Activated CD8-positive, alpha-beta T cell treated with anti-CD3 and anti-CD28 coated beads for 36 hours (primary cell): ENCODE results near the gene PHF5A. TPM values are rescaled to one million over a fixed set of nuclear protein-coding genes. Genes with fewer than 3 reads are reported as not detected.

Experiments
- ATAC-seq: fragments of 200-7000 bp; cut with Tn5 transposase; one replicate; pipeline ENCODE4 v1.10.0; 2021; ENCODE audit warnings: mild to moderate bottlenecking, moderate library complexity
- CTCF ChIA-PET: fragments of 350-600 bp; sonication (Branson Sonifier 250); formaldehyde crosslinking; loops from one replicate; lab custom pipeline; 2021; ENCODE audit warnings: antibody characterized with exemption; lab: Charles Lee
- POLR2A ChIA-PET: fragments of 350-600 bp; sonication (Branson Sonifier 250); formaldehyde crosslinking; loops from one replicate; lab custom pipeline; 2021; ENCODE audit warnings: antibody characterized with exemption; lab: Charles Lee
- DNase-seq: peaks from one replicate; pipeline ENCODE4 v3.0.0-alpha.2; 2020
- H3K27ac Mint-ChIP-seq: one replicate; pipeline ENCODE4 v1.8.0; 2021; ENCODE audit warnings: mild to moderate bottlenecking, mixed read lengths
- H3K27me3 Mint-ChIP-seq: one replicate; pipeline ENCODE4 v1.8.0; 2021; ENCODE audit warnings: mixed read lengths
- H3K36me3 Mint-ChIP-seq: one replicate; pipeline ENCODE4 v1.8.0; 2021; ENCODE audit warnings: low read depth, mixed read lengths
- H3K4me1 Mint-ChIP-seq: one replicate; pipeline ENCODE4 v1.8.0; 2021; ENCODE audit warnings: low read depth, mixed read lengths
- H3K4me3 Mint-ChIP-seq: one replicate; pipeline ENCODE4 v1.8.0; 2021; ENCODE audit warnings: mild to moderate bottlenecking, moderate library complexity, mixed read lengths
- H3K9me3 Mint-ChIP-seq: one replicate; pipeline ENCODE4 v1.8.0; 2021; ENCODE audit warnings: mixed read lengths
- CTCF ChIP-seq: fragments of 200-600 bp; IDR thresholded peaks from one replicate; pipeline ENCODE4 v1.8.0; 2022; ENCODE audit warnings: antibody characterized with exemption, mild to moderate bottlenecking
- intact Hi-C: fragments of 100-400 bp; cut with micrococcal nuclease; formaldehyde crosslinking; loops from one replicate; pipeline ENCODE4 v1.10.0; 2022
- total RNA-seq, 2 experiments: library from RNA; stranded (reverse); gene quantifications; one replicate each; pipeline ENCODE4 v1.2.3, GENCODE V29; 2021

The PHF5A gene
- total RNA-seq, result 10 to 100 TPM; 65.2 to 70.4 TPM

DNA sequence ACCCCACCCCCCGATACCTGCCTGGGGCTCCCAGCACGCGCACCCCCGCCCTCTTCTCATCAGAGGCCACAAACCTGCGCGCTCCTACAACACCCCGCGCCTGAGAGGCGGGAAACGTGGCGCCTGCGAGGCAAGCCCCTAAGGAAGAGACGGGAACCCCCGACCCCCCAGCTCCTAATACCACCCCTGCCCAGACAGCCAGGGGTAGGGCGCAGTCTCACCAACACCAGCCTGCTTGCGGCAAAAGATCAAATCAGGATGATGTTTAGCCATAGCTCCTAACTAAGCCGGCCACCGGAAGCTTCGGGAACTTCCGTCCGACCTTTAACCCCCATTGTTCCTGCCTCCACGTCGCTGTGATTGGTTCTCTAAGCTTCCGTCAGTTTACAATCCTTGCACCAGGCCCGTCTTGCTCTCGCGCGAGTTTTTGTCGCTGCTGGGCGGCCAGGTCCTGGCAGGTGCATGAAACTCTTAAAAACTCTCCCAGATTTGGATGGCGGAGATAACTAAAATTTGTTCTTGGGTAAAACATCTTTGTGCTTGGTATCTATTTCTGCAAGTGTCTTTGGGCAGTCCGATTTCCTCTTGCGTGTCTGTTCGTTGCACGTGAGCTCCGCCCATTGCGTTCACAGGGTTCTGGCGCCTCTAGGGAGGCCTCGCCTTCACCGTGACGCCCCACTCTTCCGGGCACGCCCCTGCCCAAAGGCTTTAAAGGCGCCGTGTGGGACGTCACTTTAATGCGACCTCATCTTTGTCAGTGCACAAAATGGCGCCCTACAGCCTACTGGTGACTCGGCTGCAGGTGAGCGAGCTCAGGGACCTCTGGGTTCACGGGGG lies at the start of gene PHF5A, which contains the start of gene ACO2:
TSS of gene PHF5A (minus strand) at position 312 of the 837 bp plus-strand sequence. CDS start at position 273, 39 bp downstream.
TSS of gene ACO2 (plus strand) at position 737 of the 837 bp plus-strand sequence. CDS start at position 767, 30 bp downstream.
- ChIA-PET CTCF (interaction anchor here (0.8 to 4.4 kb wide), 8 partner anchors 11 to 167 kb away, joined by 3 to 22 read pairs (median 4); partner anchors contain the start of gene ZC3H7B), POLR2A (interaction anchor here (0.7 to 13.9 kb wide), 26 partner anchors 9 to 1146 kb away, joined by 3 to 238 read pairs (median 4); partner anchors contain the start of genes CCDC134, DESI1, PMM1 and POLDIP3)
- peak; percentile 95 for ATAC-seq
- H3K27me3 Mint-ChIP-seq, result no peaks in the 10 kb centered on the region
- peaks cover 45% of the 10 kb centered on the region for H3K36me3 Mint-ChIP-seq
- H3K9me3 Mint-ChIP-seq, result no peaks in the 10 kb centered on the region
- peak; percentile 98 for DNase-seq
- intact Hi-C loops, result loop anchor here (1.0 kb wide), 1 partner anchor 21 kb away; no protein-coding TSS in a partner anchor
- no peak for TF ChIP-seq CTCF
- peak within 1 kb of the TSS; percentile 98 for H3K27ac Mint-ChIP-seq
- H3K4me3 Mint-ChIP-seq, result peak within 1 kb of the TSS; percentile 87
- peaks cover 56% of the 10 kb centered on the region for H3K4me1 Mint-ChIP-seq

GRCh38 chr22:41518048-41518347 lies 49.5 kb upstream of the PHF5A start:
- Mint-ChIP-seq H3K4me1 (peaks cover 7% of the 10 kb centered on the region), H3K27ac (no peak overlapping the region), H3K4me3 (no peak overlapping the region), H3K36me3 (peaks cover 8% of the 10 kb centered on the region), H3K9me3 (no peaks in the 10 kb centered on the region), H3K27me3 (no peaks in the 10 kb centered on the region)
- POLR2A ChIA-PET, result interaction anchor here (0.6 to 2.4 kb wide), 5 partner anchors 20 to 114 kb away, joined by 3 to 9 read pairs (median 4); partner anchors contain the start of gene TOB2
- ATAC-seq, result no peak
- DNase-seq, result no peak
- intact Hi-C loops, result no loop called here
- no peak for TF ChIP-seq CTCF
- CTCF ChIA-PET, result interaction anchor here (0.7 to 5.1 kb wide), 21 partner anchors 8 to 149 kb away, joined by 3 to 71 read pairs (median 3); partner anchors contain the start of gene POLR3H

DNA sequence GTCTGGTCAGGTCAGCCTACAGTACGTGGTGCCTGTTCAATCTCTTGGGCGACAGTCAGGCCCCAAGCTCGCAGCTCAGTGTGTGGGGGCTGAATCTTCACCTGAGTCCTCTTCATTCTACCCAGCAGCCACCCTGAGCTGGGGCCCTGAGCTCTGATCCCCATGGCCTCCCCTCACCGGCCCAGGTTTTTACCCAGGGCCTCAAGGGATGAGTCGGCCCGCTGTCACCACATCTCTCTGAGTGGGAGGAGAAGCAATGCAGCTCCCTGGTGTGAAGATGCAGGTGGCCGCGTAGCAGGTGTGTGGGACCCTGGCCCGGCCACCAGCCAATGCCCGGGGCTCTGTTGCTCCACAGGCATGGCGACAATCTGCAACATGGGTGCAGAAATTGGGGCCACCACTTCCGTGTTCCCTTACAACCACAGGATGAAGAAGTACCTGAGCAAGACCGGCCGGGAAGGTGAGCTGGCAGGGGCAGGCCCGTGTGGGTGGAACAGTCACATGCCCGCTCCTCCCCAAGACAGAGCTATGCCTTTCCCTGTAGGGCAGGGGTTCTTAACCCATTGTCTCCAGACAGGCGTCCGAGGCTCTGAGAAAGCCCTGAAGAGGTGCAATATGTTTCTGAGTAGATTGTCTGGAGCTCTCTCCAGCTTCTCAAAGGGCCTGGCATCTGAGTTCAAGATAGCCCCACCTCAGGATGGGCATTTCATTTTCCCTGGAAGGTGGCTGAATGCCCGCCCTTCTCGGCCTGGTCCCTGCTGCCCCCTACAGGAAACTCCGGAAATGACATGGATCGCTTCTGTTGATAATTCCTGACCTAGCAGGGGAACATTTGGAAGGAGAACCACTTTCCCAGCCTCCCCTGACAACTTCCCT lies 48.9 kb upstream of the PHF5A start:
- CTCF ChIA-PET, result interaction anchor here (0.6 to 5.1 kb wide), 23 partner anchors 8 to 595 kb away, joined by 3 to 71 read pairs (median 3); partner anchors contain the start of gene TOB2
- Mint-ChIP-seq H3K4me3 (no peak overlapping the region), H3K27ac (peak overlapping the region; percentile 55), H3K4me1 (peaks cover 7% of the 10 kb centered on the region), H3K9me3 (no peaks in the 10 kb centered on the region), H3K27me3 (no peaks in the 10 kb centered on the region), H3K36me3 (peaks cover 10% of the 10 kb centered on the region)
- ATAC-seq (peak; percentile 81), DNase-seq (peak; percentile 55)
- intact Hi-C loops, result no loop called here
- POLR2A ChIA-PET, result interaction anchor here (0.6 to 2.4 kb wide), 6 partner anchors 18 to 114 kb away, joined by 3 to 9 read pairs (median 4); partner anchors contain the start of gene TOB2
- peak; percentile 71 for TF ChIP-seq CTCF

DNA sequence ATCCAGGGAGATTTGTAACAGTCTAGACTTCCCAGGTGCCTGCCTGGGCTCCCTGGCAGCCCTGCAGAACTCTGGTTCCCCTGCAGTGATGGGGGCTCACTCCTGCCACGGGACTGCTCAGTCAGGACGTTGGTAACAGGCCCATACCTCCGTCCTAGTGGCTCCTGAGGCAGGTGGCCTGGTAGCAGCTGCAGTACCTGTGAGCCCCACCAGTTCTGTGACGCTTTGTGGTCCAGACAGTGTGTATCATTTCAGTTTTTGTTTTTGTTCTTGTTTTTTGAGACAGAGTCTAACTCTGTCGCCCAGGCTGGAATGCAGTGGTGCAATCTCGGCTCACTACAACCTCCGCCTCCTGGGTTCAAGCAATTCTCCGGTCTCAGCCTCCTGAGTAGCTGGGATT lies 48.0 kb upstream of the PHF5A start:
- ATAC-seq (no peak), DNase-seq (no peak)
- TF ChIP-seq CTCF, result no peak
- Mint-ChIP-seq H3K4me3 (no peak overlapping the region), H3K27ac (no peak overlapping the region), H3K36me3 (peaks cover 11% of the 10 kb centered on the region), H3K27me3 (no peaks in the 10 kb centered on the region), H3K9me3 (no peaks in the 10 kb centered on the region), H3K4me1 (peaks cover 7% of the 10 kb centered on the region)
- CTCF ChIA-PET, result interaction anchor here (0.6 to 5.1 kb wide), 6 partner anchors 10 to 113 kb away, joined by 4 to 71 read pairs (median 10); no protein-coding TSS in a partner anchor
- POLR2A ChIA-PET, result interaction anchor here (1.5 to 2.4 kb wide), 2 partner anchors 69 to 113 kb away, joined by 7 to 9 read pairs; partner anchors contain the start of gene TOB2
- intact Hi-C loops, result no loop called here
